GM19238 (cell line): ENCODE results near the gene PRDM16.

Source experiments
- DNase-seq: peaks from one replicate; pipeline ENCODE4 v3.0.0; 2011; ENCODE audit warnings: low spot score; ENCODE audit not compliant: insufficient read length

PRDM16 gene

DNA sequence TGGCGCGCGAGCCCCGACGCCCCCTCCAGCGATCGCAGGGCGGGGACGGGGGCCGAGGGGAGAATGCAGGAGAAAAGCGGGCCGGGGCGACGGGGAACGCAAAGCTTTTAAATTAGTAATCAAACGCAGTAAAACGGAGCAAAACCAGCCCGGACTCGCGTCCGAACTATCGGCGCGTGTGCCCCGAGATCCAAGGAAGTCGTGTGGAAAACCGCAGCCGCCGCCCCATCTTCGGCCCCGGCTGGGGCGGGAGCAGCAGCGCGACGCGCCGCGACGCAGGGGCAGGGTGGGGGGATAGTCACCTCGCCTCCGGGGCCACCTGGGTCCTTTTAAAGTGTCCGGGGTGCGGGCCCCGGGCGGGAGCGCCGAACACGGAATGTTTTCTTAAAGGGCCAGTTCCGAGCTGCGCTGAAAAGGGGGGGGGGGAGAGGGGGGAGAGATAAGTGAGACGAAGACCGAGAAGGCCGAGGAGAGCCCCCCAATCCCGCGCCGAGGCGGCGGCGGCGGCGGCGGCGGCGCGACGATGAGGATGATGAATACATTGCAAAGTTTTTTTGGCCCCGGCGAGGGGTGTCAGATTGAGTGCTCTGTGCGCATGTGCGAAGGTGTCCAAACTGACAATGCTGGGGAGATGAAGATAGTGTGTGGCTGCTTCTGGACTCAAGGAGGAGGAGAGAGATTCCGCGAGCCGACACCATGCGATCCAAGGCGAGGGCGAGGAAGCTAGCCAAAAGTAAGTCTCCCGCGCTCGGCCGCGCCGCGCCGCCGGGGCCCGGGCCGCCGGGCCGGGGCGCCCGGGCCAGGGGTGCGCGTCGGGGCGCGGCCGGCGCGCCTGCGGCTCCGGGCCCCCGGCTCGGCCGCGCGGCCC lies at the start of gene PRDM16:
Gene PRDM16, plus strand, starts transcription at position 640 of the 868 bp plus-strand sequence. Its CDS starts 57 bp downstream, at position 697.
- DNase-seq = no peak

DNA sequence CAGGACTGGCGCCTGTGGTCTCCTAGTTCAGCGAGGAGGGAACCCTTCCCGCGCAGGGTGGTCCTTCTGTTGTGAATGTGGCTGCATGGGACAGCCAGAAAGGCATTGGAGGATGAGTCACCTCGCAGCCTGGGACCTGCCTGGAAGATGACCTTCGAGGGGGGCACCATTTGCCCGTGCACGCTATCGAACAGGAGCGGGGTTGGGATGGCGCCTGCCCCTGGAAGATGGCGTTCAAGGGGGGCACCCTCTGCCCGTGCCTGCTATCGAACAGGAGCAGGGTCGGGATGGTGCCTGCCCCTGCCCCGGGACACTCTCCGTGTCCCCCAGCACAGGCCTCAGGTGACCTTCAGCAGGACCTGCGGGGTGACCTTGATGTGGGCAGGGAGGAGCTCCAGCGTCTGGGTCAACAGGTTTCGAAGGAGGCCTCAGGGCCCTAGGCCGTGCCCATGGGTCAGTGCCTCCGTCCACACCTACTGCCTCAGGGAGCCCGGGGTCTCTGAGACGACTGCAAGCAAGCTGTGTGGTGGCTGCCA lies 49.4 kb upstream of the PRDM16 start:
- no peak for DNase-seq

- DNase-seq = no peak
Observed at GRCh38 chr1:3020263-3020909, 48.6 kb upstream of the PRDM16 start.

- DNase-seq = no peak
Observed at GRCh38 chr1:3021233-3021671, 47.8 kb upstream of the PRDM16 start, which contains the start of gene ACTRT2. Gene ACTRT2 (plus strand): TSS chr1:3021467. CDS start chr1:3021687, 220 bp downstream.

- no peak for DNase-seq
Observed at GRCh38 chr1:3021801-3022401, 47.1 kb upstream of the PRDM16 start.

GRCh38 chr1:3022511-3022973 lies 46.5 kb upstream of the PRDM16 start:
- DNase-seq = no peak

GRCh38 chr1:3022976-3023375 lies 46.0 kb upstream of the PRDM16 start:
- DNase-seq = no peak

DNA sequence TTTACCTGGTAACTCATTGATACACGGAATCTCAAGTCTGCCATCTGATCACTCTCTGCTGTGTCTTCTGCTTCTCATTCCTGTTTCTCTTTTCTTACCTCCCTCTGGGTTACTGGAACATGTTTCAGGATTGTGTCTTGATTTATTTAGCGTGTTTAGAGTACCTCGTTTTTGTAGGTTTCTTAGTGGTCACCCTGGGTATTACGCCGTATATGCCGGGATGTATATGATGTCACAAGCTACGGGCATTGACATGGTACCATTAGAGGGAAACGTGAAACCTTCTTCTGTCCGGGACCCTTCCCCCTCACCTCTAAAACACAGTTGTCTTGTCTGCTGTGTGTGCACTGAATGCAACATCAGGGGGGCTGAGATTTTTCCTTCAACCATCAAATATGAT lies 45.0 kb upstream of the PRDM16 start:
- no peak for DNase-seq

GRCh38 chr1:3024588-3024987 lies 44.4 kb upstream of the PRDM16 start:
- no peak for DNase-seq

DNA sequence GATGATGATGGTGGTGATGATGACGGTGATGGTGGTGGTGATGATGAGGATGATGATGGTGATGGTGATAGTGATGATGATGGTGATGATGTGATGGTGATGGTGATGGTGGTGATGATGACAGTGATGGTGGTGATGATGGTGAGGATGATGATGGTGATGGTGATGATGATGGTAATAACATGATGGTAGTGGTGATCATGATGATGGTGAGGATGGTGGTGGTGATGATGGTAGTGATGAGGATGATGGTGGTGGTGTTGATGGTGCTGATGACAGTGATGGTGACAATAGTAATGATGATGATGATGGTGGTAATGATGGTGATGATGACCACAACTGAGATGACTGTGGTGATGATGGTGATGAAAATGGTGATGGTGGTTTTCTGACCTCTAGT lies 42.9 kb upstream of the PRDM16 start:
- DNase-seq = no peak

DNA sequence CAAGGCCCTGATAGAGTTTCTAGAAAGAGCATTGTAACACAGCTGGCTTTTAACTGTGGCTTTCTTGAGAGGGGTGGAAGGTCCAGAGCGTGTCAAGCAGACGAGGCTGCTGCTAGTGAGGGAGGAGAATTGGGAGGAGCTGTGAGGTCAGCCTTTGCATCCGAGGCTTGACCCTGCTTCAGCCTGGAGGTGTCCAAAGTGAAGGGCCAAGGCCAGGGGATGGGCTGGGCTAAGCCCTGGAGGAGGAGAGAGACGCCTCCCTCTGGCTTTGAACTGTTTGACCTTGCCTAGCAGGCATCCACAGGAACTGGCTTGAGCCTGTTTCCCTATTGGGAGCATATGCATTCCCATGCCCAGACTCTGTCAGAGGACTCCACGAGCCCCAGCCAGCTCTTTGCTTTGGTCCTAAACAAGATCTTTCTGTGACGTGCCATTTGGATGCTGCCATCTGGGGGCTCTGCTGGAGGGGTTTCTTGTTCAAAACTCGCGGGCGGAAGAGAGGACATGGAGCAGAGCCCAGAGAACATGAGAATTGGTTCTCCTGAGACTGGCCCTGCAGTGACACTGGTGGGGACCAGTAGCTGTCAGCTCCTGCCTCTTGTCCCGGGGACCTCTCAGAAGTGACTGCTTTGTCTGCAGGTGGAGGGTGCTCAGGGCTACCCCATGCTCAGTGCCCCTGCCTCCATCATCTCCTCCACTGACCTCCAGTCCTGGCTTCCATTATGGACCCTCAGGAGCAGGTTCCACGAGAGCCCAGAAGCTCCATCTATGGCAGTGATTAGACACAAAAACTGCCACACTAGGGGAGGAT lies 42.2 kb upstream of the PRDM16 start:
- no peak for DNase-seq

GRCh38 chr1:3027611-3028371 lies 41.2 kb upstream of the PRDM16 start:
- DNase-seq = no peak

GRCh38 chr1:3028531-3029282 lies 40.3 kb upstream of the PRDM16 start:
- DNase-seq = no peak

GRCh38 chr1:3029481-3029961 lies 39.5 kb upstream of the PRDM16 start:
- DNase-seq = no peak

DNA sequence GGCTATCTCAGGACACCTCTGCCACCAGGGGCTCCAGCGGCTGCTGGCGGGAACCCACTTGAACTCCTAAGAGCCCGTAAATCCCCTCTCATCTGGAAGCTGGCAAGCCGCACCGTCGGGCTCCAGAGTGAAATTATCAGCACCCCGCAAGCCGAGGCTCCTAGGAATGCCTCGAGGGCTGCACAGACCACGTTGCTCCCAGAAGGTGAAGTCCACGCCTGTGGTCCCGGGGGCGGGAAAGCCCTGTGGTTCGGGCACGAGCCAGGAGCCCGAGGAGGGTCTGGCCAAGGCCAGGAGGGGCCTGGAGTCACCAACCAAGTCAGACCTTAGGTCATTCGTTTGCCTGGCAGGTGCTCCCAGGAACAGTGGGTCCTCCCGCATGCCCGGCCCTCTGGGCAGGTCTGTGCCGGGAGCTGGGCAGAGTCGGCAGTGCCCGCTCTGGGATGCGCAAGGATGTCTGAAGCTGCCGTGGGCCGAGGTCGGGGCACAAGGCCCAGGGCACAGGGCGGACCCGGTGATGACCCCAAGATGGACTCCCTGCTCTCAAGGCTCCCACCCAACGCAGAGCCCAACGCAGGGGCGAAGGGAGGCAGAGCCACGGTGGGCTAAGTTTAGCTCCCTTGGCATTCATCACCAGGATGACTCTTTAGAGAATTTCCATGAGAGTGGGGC lies 38.9 kb upstream of the PRDM16 start:
- DNase-seq = no peak

DNA sequence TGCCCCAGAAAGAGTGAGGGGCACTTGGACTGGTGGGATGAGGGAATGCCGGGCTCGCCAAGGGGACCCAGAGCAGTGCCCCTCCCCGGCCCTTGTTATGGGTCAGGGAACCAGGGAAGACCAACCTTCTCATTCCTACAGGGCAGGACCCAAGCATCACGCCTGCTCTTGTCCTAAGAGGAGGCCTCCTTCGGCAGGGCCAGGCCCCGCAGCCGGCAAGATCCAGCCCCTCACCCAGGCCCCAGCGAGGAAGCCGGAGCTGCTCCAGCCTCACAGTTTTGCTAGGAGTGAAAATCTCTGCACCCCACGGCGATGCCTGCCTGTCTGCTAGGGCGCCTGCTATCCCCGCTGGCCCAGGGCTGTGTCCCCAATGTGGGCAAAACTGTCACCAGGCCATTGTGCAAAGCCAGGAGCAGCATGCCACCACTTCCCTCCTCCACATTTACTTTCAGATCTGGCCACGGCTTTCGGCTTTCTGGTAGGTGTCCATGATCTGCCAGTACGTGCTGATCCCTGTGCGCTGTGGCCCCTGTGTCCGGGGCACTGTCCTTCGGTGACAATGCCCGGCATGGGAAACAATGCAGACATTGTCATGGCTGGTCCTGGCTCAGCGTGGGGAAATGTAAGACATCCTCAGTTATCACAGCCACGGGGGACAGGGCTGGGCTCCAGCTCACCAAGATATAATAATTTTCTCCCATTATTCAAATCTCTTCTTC lies 38.2 kb upstream of the PRDM16 start:
- DNase-seq = no peak

- DNase-seq = no peak
Observed at GRCh38 chr1:3031401-3032221, 37.4 kb upstream of the PRDM16 start.
